Neural cell (in vitro differentiated cells): ENCODE measurements around the gene DMRT2. TPM values are rescaled to one million over a fixed set of nuclear protein-coding genes. Genes with fewer than 3 reads are reported as not detected.

Experiments
- H2AFZ ChIP-seq: fragments of 200-600, 300-800 bp; sonication (generic), shearing (Covaris generic); 2 replicates; pipeline ENCODE4 v1.6.0; 2014; ENCODE audit warnings: low read depth, mild to moderate bottlenecking, antibody characterized with exemption, low read length, moderate library complexity
- H3F3A ChIP-seq: fragments of 200-600 bp; shearing (Covaris generic); 2 replicates; pipeline ENCODE4 v1.6.1; 2016; ENCODE audit warnings: mild to moderate bottlenecking, moderate library complexity, mixed read lengths, antibody characterized with exemption, low read length; ENCODE audit not compliant: insufficient read depth, poor library complexity, severe bottlenecking
- H3K27ac ChIP-seq: fragments of 200-600, 300-800 bp; sonication (generic), shearing (Covaris generic); 2 replicates; pipeline ENCODE4 v1.5.1; 2014; ENCODE audit warnings: mild to moderate bottlenecking, low read length, moderate library complexity
- H3K27me3 ChIP-seq: fragments of 300-800, 200-600 bp; sonication (generic), shearing (Covaris generic); 2 replicates; pipeline ENCODE4 v1.6.0; 2014; ENCODE audit warnings: mild to moderate bottlenecking, low read depth, low read length, moderate library complexity; ENCODE audit not compliant: insufficient read depth
- H3K36me3 ChIP-seq: fragments of 300-800, 200-600 bp; sonication (generic), shearing (Covaris generic); 2 replicates; pipeline ENCODE4 v1.5.1; 2014; ENCODE audit warnings: mild to moderate bottlenecking, antibody characterized with exemption, low read length, moderate library complexity; ENCODE audit not compliant: insufficient read depth
- H3K4me2 ChIP-seq: fragments of 300-800, 200-600 bp; sonication (generic), shearing (Covaris generic); 2 replicates; pipeline ENCODE4 v1.6.0; 2014; ENCODE audit warnings: mild to moderate bottlenecking, low read length
- H3K4me3 ChIP-seq: fragments of 300-800, 200-600 bp; sonication (generic), shearing (Covaris generic); 2 replicates; pipeline ENCODE4 v1.5.1; 2014; ENCODE audit warnings: mild to moderate bottlenecking, low read length, moderate library complexity
- H3K79me2 ChIP-seq: fragments of 200-600 bp; shearing (Covaris generic); replicated peaks from 2 replicates; pipeline ENCODE4 v1.6.0; 2014; ENCODE audit warnings: mild to moderate bottlenecking, low read length, moderate library complexity; ENCODE audit not compliant: insufficient read depth
- H3K9ac ChIP-seq: fragments of 300-800, 200-600 bp; sonication (generic), shearing (Covaris generic); 2 replicates; pipeline ENCODE4 v1.6.1; 2016; ENCODE audit warnings: mild to moderate bottlenecking, low read length, mixed read lengths
- H3K9me2 ChIP-seq: fragments of 200-600 bp; shearing (Covaris generic); 2 replicates; pipeline ENCODE4 v1.6.1; 2016; ENCODE audit warnings: mild to moderate bottlenecking, low read length, mixed read lengths; ENCODE audit not compliant: insufficient read depth
- H3K9me3 ChIP-seq: fragments of 200-600, 300-800 bp; sonication (generic), shearing (Covaris generic); 2 replicates; pipeline ENCODE4 v1.6.1; 2016; ENCODE audit warnings: mild to moderate bottlenecking, mixed run types, low read length, moderate library complexity, mixed read lengths
- H4K20me1 ChIP-seq: fragments of 200-600 bp; shearing (Covaris generic); 2 replicates; pipeline ENCODE4 v1.6.1; 2016; ENCODE audit warnings: mild to moderate bottlenecking, mixed run types; ENCODE audit not compliant: insufficient read depth
- CTCF ChIP-seq: fragments of 450-650 bp; IDR thresholded peaks from 2 replicates; pipeline ENCODE4 v1.5.1; 2014; ENCODE audit warnings: antibody characterized with exemption, mild to moderate bottlenecking, moderate library complexity; ENCODE audit not compliant: poor library complexity, severe bottlenecking
- EP300 ChIP-seq: fragments of 450-650 bp; conservative IDR thresholded peaks from 2 replicates; pipeline ENCODE4 v1.6.1; 2014; ENCODE audit warnings: antibody characterized with exemption, mild to moderate bottlenecking, moderate library complexity; ENCODE audit not compliant: poor library complexity, severe bottlenecking
- EZH2 ChIP-seq: fragments of 200-600, 300-800 bp; shearing (Covaris generic), sonication (generic); IDR thresholded peaks from 2 replicates; pipeline ENCODE4 v1.6.1; 2014; ENCODE audit warnings: antibody characterized with exemption, low read length, borderline replicate concordance, mild to moderate bottlenecking; ENCODE audit not compliant: insufficient read depth, poor library complexity, severe bottlenecking
- MXI1 ChIP-seq: fragments of 450-650 bp; conservative IDR thresholded peaks from 2 replicates; pipeline ENCODE4 v1.6.1; 2014; ENCODE audit warnings: antibody characterized with exemption, mild to moderate bottlenecking; ENCODE audit not compliant: poor library complexity, severe bottlenecking
- POLR2AphosphoS5 ChIP-seq: IDR thresholded peaks from 2 replicates; pipeline ENCODE4 v1.6.1; 2012
- RAD21 ChIP-seq: fragments of 450-650 bp; conservative IDR thresholded peaks from 2 replicates; pipeline ENCODE4 v1.6.1; 2014; ENCODE audit warnings: antibody characterized with exemption, mild to moderate bottlenecking, moderate library complexity
- REST ChIP-seq: IDR thresholded peaks from 2 replicates; pipeline ENCODE4 v1.6.1; 2012; ENCODE audit warnings: borderline replicate concordance
- SMC3 ChIP-seq: fragments of 450-650 bp; conservative IDR thresholded peaks from 2 replicates; pipeline ENCODE4 v1.6.1; 2014; ENCODE audit warnings: antibody characterized with exemption, mild to moderate bottlenecking, moderate library complexity; ENCODE audit not compliant: poor library complexity
- TAF1 ChIP-seq: IDR thresholded peaks from 2 replicates; pipeline ENCODE4 v1.6.1; 2012; ENCODE audit warnings: low read depth
- polyA plus RNA-seq: library from polyadenylated mRNA; depleted of rRNA; stranded (reverse); fragments of >200 nt; gene quantifications from 2 replicates; pipeline ENCODE4 v1.2.3, GENCODE V29; 2014

The DMRT2 gene
- polyA plus RNA-seq, 1 donor from 2014 or later: 0.20 TPM

GRCh38 chr9:1087120-1087881 lies 37.1 kb downstream of the DMRT2 start:
- TF ChIP-seq REST (no peak), CTCF (no peak), TAF1 (no peak), EP300 (no peak), SMC3 (no peak), POLR2AphosphoS5 (no peak), EZH2 (no peak), RAD21 (no peak), MXI1 (no peak)
- Histone ChIP-seq H3K9me3 (no peaks in the 10 kb centered on the region), H2AFZ (no peak overlapping the region), H3K36me3 (no peaks in the 10 kb centered on the region), H4K20me1 (no peaks in the 10 kb centered on the region), H3K9me2 (no peaks in the 10 kb centered on the region), H3K27me3 (no peaks in the 10 kb centered on the region), H3K9ac (no peak overlapping the region), H3K27ac (no peak overlapping the region), H3F3A (no peaks in the 10 kb centered on the region), H3K79me2 (no peaks in the 10 kb centered on the region), H3K4me3 (no peak overlapping the region), H3K4me2 (no peak overlapping the region)

- H3K79me2 ChIP-seq: no peaks in the 10 kb centered on the region
- no peaks in the 10 kb centered on the region for H3F3A ChIP-seq
- no peaks in the 10 kb centered on the region for H3K27me3 ChIP-seq
- no peak overlapping the region for H3K4me2 ChIP-seq
- H4K20me1 ChIP-seq: no peaks in the 10 kb centered on the region
- H3K9me3 ChIP-seq: no peaks in the 10 kb centered on the region
- no peaks in the 10 kb centered on the region for H3K36me3 ChIP-seq
- H3K9me2 ChIP-seq: no peaks in the 10 kb centered on the region
- no peak overlapping the region for H2AFZ ChIP-seq
- no peak overlapping the region for H3K4me3 ChIP-seq
- no peak overlapping the region for H3K9ac ChIP-seq
- TF ChIP-seq MXI1 (no peak), EP300 (no peak), EZH2 (no peak), TAF1 (no peak), POLR2AphosphoS5 (no peak), CTCF (no peak), REST (no peak), RAD21 (no peak), SMC3 (no peak)
- H3K27ac ChIP-seq: no peak overlapping the region
Observed at GRCh38 chr9:1094749-1095148, 44.6 kb downstream of the DMRT2 start.
